Endothelial cell of umbilical vein (primary cell): Measurements from ENCODE around the gene CNTLN. TPM values are rescaled to one million over a fixed set of nuclear protein-coding genes. Genes with fewer than 3 reads are reported as not detected.

Experiments used
- BruUV-seq: library from RNA; stranded (reverse); fragments of 400-500 nt; replicated peaks from 2 replicates; lab custom pipeline; 2021; lab: Mats Ljungman, UMichigan
- CTCF ChIA-PET: fragments of 300-600, 350-600 bp; sonication (Branson Sonifier 250); formaldehyde crosslinking; loops from one replicate; lab custom pipeline; 2021; ENCODE audit warnings: antibody characterized with exemption, inconsistent platforms; lab: Charles Lee
- POLR2A ChIA-PET: fragments of 300-600, 350-600 bp; sonication (Branson Sonifier 250); formaldehyde crosslinking; loops from one replicate; lab custom pipeline; 2021; ENCODE audit warnings: antibody characterized with exemption, inconsistent platforms; lab: Charles Lee
- DNase-seq: peaks from one replicate; pipeline ENCODE4 v3.0.0-alpha.2; 2011; ENCODE audit warnings: low read depth, low spot score
- FAIRE-seq: peaks from 2 replicates; lab custom pipeline; 2011; peaks lifted over from hg19 to GRCh38; lab: Jason Lieb, UNC
- H2AFZ ChIP-seq: 2 replicates; pipeline ENCODE4 v1.6.0; 2012; ENCODE audit warnings: low read depth, low read length, control low read depth, inconsistent platforms
- H3K27ac ChIP-seq: 2 replicates; pipeline ENCODE4 v1.5.1; 2011; ENCODE audit warnings: low read depth, mild to moderate bottlenecking, control low read depth, low read length, moderate library complexity; ENCODE audit not compliant: insufficient read depth
- H3K27me3 ChIP-seq, 2 experiments: 2 replicates each; pipeline versions ENCODE4 v1.6.0 to v1.6.1; 2011; ENCODE audit warnings: low read length in 2 of 2, mixed read lengths in 1 of 2; ENCODE audit not compliant: control insufficient read depth in 2 of 2, insufficient read depth in 2 of 2
- H3K36me3 ChIP-seq, 2 experiments: 2 replicates in 1 of 2; 3 replicates in 1 of 2; pipeline ENCODE4 v1.5.1; 2011; ENCODE audit warnings: low read length in 2 of 2, mild to moderate bottlenecking in 1 of 2, moderate library complexity in 1 of 2; ENCODE audit not compliant: control insufficient read depth in 2 of 2, insufficient read depth in 2 of 2; ENCODE audit errors: extremely low read depth in 1 of 2
- H3K4me1 ChIP-seq: 3 replicates; pipeline ENCODE4 v1.5.1; 2011; ENCODE audit warnings: mild to moderate bottlenecking, low read length; ENCODE audit not compliant: control insufficient read depth, insufficient read depth; ENCODE audit errors: extremely low read depth
- H3K4me2 ChIP-seq: 2 replicates; pipeline ENCODE4 v1.6.1; 2011; ENCODE audit warnings: low read length, control low read depth, mixed read lengths; ENCODE audit not compliant: insufficient read depth
- H3K4me3 ChIP-seq, 3 experiments: fragments of 200-600 bp in 1 of 3; sonication (generic), shearing (Covaris generic) in 1 of 3; replicated peaks in 1 of 3; 2 replicates each; pipeline ENCODE4 v1.5.1; 2011 to 2016; ENCODE audit warnings: control low read depth in 3 of 3, low read length in 3 of 3, mild to moderate bottlenecking in 2 of 3, inconsistent platforms in 1 of 3, low read depth in 1 of 3, moderate library complexity in 1 of 3; ENCODE audit not compliant: insufficient read depth in 1 of 3
- H3K79me2 ChIP-seq: 2 replicates; pipeline ENCODE4 v1.6.0; 2012; ENCODE audit warnings: low read length, inconsistent platforms; ENCODE audit not compliant: control insufficient read depth, insufficient read depth
- H3K9ac ChIP-seq: replicated peaks from 2 replicates; pipeline ENCODE3; 2011; ENCODE audit warnings: low read length, control low read depth; ENCODE audit not compliant: insufficient read depth; ENCODE audit errors: extremely low read depth
- H3K9me1 ChIP-seq: replicated peaks from 3 replicates; pipeline ENCODE4 v1.6.0; 2011; ENCODE audit warnings: mild to moderate bottlenecking, low read length; ENCODE audit not compliant: control insufficient read depth, insufficient read depth; ENCODE audit errors: extremely low read depth
- H3K9me3 ChIP-seq: replicated peaks from 2 replicates; pipeline ENCODE4 v1.5.1; 2012; ENCODE audit warnings: low read length, inconsistent platforms; ENCODE audit not compliant: control insufficient read depth, insufficient read depth
- H4K20me1 ChIP-seq: replicated peaks from 2 replicates; pipeline ENCODE3; 2011; ENCODE audit warnings: mild to moderate bottlenecking, low read length; ENCODE audit not compliant: control insufficient read depth, insufficient read depth; ENCODE audit errors: extremely low read depth
- EZH2 ChIP-seq: IDR thresholded peaks from 2 replicates; pipeline ENCODE4 v1.6.1; 2012; ENCODE audit warnings: borderline replicate concordance, low read depth, mild to moderate bottlenecking, moderate library complexity, low read length, inconsistent platforms; ENCODE audit not compliant: severe bottlenecking
- FOS ChIP-seq: IDR thresholded peaks from 2 replicates; pipeline ENCODE4 v1.6.1; 2011; ENCODE audit warnings: mild to moderate bottlenecking, low read length, moderate library complexity, borderline replicate concordance; ENCODE audit not compliant: insufficient read depth
- GATA2 ChIP-seq: IDR thresholded peaks from 2 replicates; pipeline ENCODE4 v1.7.0; 2011; ENCODE audit warnings: low read depth, mild to moderate bottlenecking, moderate library complexity, mixed read lengths, low read length; ENCODE audit not compliant: insufficient read length, insufficient read depth
- JUN ChIP-seq: IDR thresholded peaks from 2 replicates; pipeline ENCODE4 v1.6.1; 2011; ENCODE audit warnings: borderline replicate concordance, low read depth; ENCODE audit not compliant: insufficient read length, insufficient read depth
- MAX ChIP-seq: IDR thresholded peaks from 2 replicates; pipeline ENCODE4 v1.6.1; 2011; ENCODE audit not compliant: insufficient read depth, insufficient read length
- MYC ChIP-seq: IDR thresholded peaks from one replicate; pipeline ENCODE4 v1.6.1; 2011; ENCODE audit warnings: mild to moderate bottlenecking, low read depth, low read length
- POLR2A ChIP-seq: IDR thresholded peaks from 2 replicates; pipeline ENCODE4 v1.6.1; 2012; ENCODE audit warnings: low read depth, mild to moderate bottlenecking, control low read depth, low read length
- POLR2AphosphoS5 ChIP-seq: IDR thresholded peaks from 2 replicates; pipeline ENCODE4 v1.6.1; 2012; ENCODE audit warnings: low read depth, mild to moderate bottlenecking, control low read depth, low read length, moderate library complexity; ENCODE audit not compliant: insufficient read depth
- dilution Hi-C: fragments of 300-500 bp; cut with MboI; formaldehyde crosslinking; loops from one replicate; pipeline ENCODE4 v1.15.0; 2019; ENCODE audit warnings: low sequenced_read_pairs; ENCODE audit not compliant: extremely low pct_ligation_motif_present
- intact Hi-C: fragments of 100-400 bp; cut with micrococcal nuclease; formaldehyde crosslinking; loops from one replicate; pipeline ENCODE4 v1.10.0; 2022
- polyA plus RNA-seq, 4 experiments: library from polyadenylated mRNA; depleted of rRNA in 3 of 4; stranded (reverse) in 3 of 4; unstranded in 1 of 4; fragments of >200 nt; gene quantifications; 2 replicates each; pipeline versions ENCODE4 v1.2.1 to v1.2.3, GENCODE V29; 2011 to 2012; ENCODE audit warnings: missing spikeins in 1 of 4
- total RNA-seq: library from RNA; stranded (reverse); gene quantifications from 2 replicates; pipeline ENCODE4 v1.2.3, GENCODE V29; 2021
- TF ChIP-seq, protein P1 (sequence below), 2 donors: IDR thresholded peaks; 1 replicate in 1 of 2; 2 replicates in 1 of 2; pipeline ENCODE4 v1.5.1; 2011; ENCODE audit warnings: low read length in 2 of 2, mild to moderate bottlenecking in 2 of 2, moderate library complexity in 2 of 2, control low read depth in 1 of 2, inconsistent platforms in 1 of 2, low read depth in 1 of 2; ENCODE audit not compliant: insufficient read depth in 1 of 2; ENCODE audit errors: extremely low read depth in 1 of 2

The CNTLN gene
- total and polyA plus RNA-seq, 2 donors (not counting 3 experiments of a cell fraction or from before 2014, with no cell fraction given), result 3.5 to 15.8 TPM

- dilution Hi-C loops, result no loop called here
These were observed 81.8 kb downstream of the CNTLN start for GRCh38 chr9:17216646-17217045.

More at GRCh38 chr9:17216646-17217045, 81.8 kb downstream of the CNTLN start:
- no peak for FAIRE-seq
- H3K9me3 ChIP-seq, result no peaks in the 10 kb centered on the region
- no peaks in the 10 kb centered on the region for H3K27me3 ChIP-seq
- no peak overlapping the region for H3K4me2 ChIP-seq
- H3K36me3 ChIP-seq, result no peaks in the 10 kb centered on the region
- intact Hi-C loops, result no loop called here
- H2AFZ ChIP-seq, result no peak overlapping the region
- no peaks in the 10 kb centered on the region for H3K9me1 ChIP-seq
- no peak overlapping the region for H3K27ac ChIP-seq
- no peak overlapping the region for H3K9ac ChIP-seq
- DNase-seq, result no peak
- POLR2A ChIA-PET, result no interaction called here
- BruUV-seq, result no TSS peak
- CTCF ChIA-PET, result interaction anchor here (0.6 to 1.8 kb wide), 4 partner anchors 12 to 552 kb away, joined by 3 to 5 read pairs (median 4); no protein-coding TSS in a partner anchor
- peaks cover 3% of the 10 kb centered on the region for H4K20me1 ChIP-seq
- no peak overlapping the region for H3K4me3 ChIP-seq
- H3K79me2 ChIP-seq, result peaks cover 6% of the 10 kb centered on the region
- H3K4me1 ChIP-seq, result no peaks in the 10 kb centered on the region
- TF ChIP-seq POLR2A (no peak), FOS (no peak), GATA2 (no peak), MAX (no peak), POLR2AphosphoS5 (no peak), MYC (no peak), EZH2 (no peak), JUN (no peak)
- TF ChIP-seq, protein P1, sequence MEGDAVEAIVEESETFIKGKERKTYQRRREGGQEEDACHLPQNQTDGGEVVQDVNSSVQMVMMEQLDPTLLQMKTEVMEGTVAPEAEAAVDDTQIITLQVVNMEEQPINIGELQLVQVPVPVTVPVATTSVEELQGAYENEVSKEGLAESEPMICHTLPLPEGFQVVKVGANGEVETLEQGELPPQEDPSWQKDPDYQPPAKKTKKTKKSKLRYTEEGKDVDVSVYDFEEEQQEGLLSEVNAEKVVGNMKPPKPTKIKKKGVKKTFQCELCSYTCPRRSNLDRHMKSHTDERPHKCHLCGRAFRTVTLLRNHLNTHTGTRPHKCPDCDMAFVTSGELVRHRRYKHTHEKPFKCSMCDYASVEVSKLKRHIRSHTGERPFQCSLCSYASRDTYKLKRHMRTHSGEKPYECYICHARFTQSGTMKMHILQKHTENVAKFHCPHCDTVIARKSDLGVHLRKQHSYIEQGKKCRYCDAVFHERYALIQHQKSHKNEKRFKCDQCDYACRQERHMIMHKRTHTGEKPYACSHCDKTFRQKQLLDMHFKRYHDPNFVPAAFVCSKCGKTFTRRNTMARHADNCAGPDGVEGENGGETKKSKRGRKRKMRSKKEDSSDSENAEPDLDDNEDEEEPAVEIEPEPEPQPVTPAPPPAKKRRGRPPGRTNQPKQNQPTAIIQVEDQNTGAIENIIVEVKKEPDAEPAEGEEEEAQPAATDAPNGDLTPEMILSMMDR (IDR thresholded peaks at IDR 0.05; ENCODE audit: extremely low read depth in 1 of 2, insufficient read depth in 1 of 2, low read depth in 1 of 2, low read length in 2 of 2), result no peak
